ENCODE results near the gene GRIK2.
"Not testable (repeated sequence)": the region's sequence is repeated elsewhere in the genome, so short reads cannot be mapped to it uniquely, and the experiment has no call there.

The GRIK2 gene

GRCh38 chr6:101393251-101393828, at the start of gene GRIK2:
Gene GRIK2, plus strand, starts transcription at chr6:101393708.
- no peak for DNase-seq (ENCODE audit: low read depth)

- DNase-seq (ENCODE audit: low read depth), result no peak
Measured at GRCh38 chr6:101344885-101345284, 48.6 kb upstream of the GRIK2 start.

- no peak for DNase-seq (ENCODE audit: low read depth)
Measured at GRCh38 chr6:101348816-101349215, 44.7 kb upstream of the GRIK2 start.

- DNase-seq (ENCODE audit: low read depth), result not testable (repeated sequence)
Measured at GRCh38 chr6:101350631-101351030, 42.9 kb upstream of the GRIK2 start.

- no peak for DNase-seq (ENCODE audit: low read depth)
Measured at GRCh38 chr6:101351173-101351572, 42.3 kb upstream of the GRIK2 start.

GRCh38 chr6:101352316-101352715, 41.2 kb upstream of the GRIK2 start:
- DNase-seq (ENCODE audit: low read depth), result no peak

- no peak for DNase-seq (ENCODE audit: low read depth)
Measured at GRCh38 chr6:101365181-101365580, 28.3 kb upstream of the GRIK2 start.

GRCh38 chr6:101379926-101380325, 13.6 kb upstream of the GRIK2 start:
- DNase-seq (ENCODE audit: low read depth), result no peak

- no peak for DNase-seq (ENCODE audit: low read depth)
Measured at GRCh38 chr6:101380897-101381630, 12.4 kb upstream of the GRIK2 start.

GRCh38 chr6:101383747-101384146, 9.8 kb upstream of the GRIK2 start:
- not testable (repeated sequence) for DNase-seq (ENCODE audit: low read depth)

- DNase-seq (ENCODE audit: low read depth), result no peak
Measured at GRCh38 chr6:101386982-101387381, 6.5 kb upstream of the GRIK2 start.

GRCh38 chr6:101391772-101392585, 1.5 kb upstream of the GRIK2 start:
- no peak for DNase-seq (ENCODE audit: low read depth)

- DNase-seq (ENCODE audit: low read depth), result no peak
Measured at GRCh38 chr6:101392586-101393230, 800 bp upstream of the GRIK2 start.

- DNase-seq (ENCODE audit: low read depth), result no peak
Measured at GRCh38 chr6:101393829-101394251, 332 bp downstream of the GRIK2 start.

- no peak for DNase-seq (ENCODE audit: low read depth)
Measured at GRCh38 chr6:101394936-101395335, 1.4 kb downstream of the GRIK2 start.

GRCh38 chr6:101395345-101395744, 1.8 kb downstream of the GRIK2 start:
- no peak for DNase-seq (ENCODE audit: low read depth)

- DNase-seq (ENCODE audit: low read depth), result no peak
Measured at GRCh38 chr6:101396548-101397173, 3.2 kb downstream of the GRIK2 start.

- no peak for DNase-seq (ENCODE audit: low read depth)
Measured at GRCh38 chr6:101397199-101397598, 3.7 kb downstream of the GRIK2 start.

- DNase-seq (ENCODE audit: low read depth), result no peak
Measured at GRCh38 chr6:101398716-101399615, 5.5 kb downstream of the GRIK2 start.

- DNase-seq (ENCODE audit: low read depth), result no peak
Measured at GRCh38 chr6:101399616-101400162, 6.2 kb downstream of the GRIK2 start.
